Stimulated activated CD4-positive, alpha-beta T cell treated with anti-CD3 and anti-CD28 coated beads, TNF-alpha, amount 100 ng/mL, for 4 hours (primary cell): Measurements from ENCODE around the gene N4BP2.

Experiments
- DNase-seq, 3 experiments: peaks; one replicate each; pipeline ENCODE4 v3.0.0-alpha.2; 2020; ENCODE audit warnings: low read depth in 3 of 3

N4BP2 gene

GRCh38 chr4:40192114-40193015, 135.7 kb downstream of the N4BP2 start:
- DNase-seq: no peak

- DNase-seq: no peak
These were observed 136.4 kb downstream of the N4BP2 start for GRCh38 chr4:40193016-40193571.

DNA sequence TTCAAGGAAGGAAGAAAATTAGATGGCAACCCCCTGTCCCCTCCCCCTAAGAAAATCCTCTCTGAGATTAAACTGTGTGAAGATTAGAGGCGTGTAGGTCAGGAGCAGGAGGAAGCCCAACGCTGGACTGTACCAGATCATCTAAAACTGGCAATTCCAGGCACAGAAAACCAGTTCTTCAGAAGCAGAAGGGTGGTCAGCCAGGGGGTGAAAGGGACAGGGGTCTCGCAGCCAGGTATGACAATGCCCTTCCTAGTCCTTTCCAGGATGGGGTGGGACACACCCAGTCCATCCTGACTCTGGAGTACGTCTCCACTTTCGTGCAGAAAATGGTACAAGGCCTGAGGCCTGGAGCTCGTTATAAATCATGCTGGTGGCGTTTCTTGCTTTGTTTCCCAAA, 136.9 kb downstream of the N4BP2 start:
- no peak for DNase-seq

DNA sequence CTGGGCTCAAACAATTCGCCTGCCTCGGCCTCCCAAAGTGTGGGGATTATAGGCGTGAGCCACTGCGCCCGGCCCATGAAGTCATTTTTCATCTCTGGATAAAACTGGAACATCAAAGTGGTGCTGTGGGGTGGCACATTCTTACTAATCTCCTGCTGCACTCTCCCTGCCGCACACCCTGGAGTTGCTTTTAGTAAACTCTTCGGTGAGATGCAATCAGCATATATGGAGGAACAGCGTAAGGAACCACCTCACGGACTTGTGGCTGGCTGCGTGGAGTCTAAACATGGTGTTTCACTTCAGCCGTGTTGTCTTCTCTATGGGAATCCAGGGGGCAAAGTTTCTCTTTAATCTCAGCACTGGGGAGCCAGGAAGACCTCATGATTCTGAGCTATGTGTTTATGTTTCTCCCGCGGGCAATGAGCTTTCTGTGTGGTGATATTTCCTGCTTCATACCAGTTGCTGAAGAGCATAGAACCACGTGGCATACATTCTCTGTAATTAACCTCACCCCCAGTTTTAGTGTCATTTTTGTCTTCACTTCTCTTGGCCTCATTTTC, 138.0 kb downstream of the N4BP2 start:
- no peak for DNase-seq

DNA sequence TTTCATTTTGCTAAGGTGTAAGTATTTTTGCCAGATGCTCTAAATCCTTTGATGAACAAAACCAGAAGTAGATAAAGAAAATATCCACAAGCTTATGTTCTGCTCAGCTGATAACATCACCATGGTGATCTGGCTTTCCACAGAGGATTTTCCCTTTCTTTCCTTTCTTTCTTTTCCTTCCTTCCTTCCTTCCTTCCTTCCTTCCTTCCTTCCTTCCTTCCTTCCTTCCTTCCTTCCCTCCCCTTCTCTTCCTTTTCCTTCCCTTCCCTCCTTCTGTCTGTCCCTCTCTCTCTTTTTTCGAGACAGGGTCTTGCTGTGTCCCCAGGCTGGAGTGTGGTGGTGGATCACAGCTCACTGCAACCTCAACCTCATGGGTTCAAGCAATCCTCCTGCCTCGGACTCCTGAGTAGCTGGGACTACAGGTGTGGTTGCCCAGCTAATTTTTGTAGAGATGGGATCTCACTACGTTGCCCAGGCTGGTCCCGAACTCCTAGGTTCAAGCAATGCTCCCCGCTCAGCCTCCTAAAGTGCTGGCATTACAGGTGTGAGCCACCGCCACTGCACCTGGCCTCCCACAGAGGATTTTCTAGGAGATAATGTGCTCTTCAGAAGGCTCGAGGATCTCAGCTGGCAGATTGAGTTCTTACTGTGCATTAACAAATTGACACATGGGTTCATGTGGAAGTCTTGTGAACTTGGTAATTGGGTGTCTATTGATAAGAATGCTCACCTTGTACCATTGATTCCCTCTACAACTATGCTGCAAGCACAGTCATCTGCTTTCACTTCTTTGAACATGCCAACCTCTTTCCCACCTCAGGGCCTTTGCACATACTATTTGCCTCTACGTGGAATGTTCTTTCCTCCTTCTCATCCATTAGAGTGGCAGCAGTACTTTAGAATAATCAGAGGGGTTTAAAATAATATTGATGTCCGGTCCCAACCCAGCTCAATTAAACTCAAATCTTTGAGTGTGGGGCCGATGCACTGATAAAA, 138.8 kb downstream of the N4BP2 start:
- DNase-seq: no peak

DNA sequence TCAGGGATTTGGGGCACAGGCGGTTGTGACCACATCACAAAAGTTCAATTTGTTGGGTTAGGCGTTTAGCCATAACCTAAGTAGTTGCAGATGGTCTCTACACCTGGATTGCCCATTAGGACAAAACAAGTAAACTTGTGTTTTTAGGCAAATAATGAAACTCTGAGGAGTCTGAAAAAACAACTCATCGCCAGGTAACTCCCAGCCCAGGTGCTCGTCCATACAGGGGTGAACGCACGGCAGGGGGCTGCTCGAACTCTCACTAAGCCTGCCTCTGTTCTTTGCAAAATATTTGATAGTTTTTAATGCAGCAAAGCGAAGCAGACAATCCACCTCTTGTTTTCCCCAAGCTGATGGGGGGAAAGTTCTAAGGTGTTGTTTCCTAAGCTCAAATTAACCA, 139.6 kb downstream of the N4BP2 start:
- no peak for DNase-seq

- DNase-seq: peak in 2 of 3 experiments; percentile 63 to 68
These were observed 140.2 kb downstream of the N4BP2 start, which contains the start of gene RHOH for GRCh38 chr4:40196724-40197281. Gene RHOH, plus strand, starts transcription at chr4:40197031. Its CDS starts 46,356 bp downstream, at chr4:40243387.

DNA sequence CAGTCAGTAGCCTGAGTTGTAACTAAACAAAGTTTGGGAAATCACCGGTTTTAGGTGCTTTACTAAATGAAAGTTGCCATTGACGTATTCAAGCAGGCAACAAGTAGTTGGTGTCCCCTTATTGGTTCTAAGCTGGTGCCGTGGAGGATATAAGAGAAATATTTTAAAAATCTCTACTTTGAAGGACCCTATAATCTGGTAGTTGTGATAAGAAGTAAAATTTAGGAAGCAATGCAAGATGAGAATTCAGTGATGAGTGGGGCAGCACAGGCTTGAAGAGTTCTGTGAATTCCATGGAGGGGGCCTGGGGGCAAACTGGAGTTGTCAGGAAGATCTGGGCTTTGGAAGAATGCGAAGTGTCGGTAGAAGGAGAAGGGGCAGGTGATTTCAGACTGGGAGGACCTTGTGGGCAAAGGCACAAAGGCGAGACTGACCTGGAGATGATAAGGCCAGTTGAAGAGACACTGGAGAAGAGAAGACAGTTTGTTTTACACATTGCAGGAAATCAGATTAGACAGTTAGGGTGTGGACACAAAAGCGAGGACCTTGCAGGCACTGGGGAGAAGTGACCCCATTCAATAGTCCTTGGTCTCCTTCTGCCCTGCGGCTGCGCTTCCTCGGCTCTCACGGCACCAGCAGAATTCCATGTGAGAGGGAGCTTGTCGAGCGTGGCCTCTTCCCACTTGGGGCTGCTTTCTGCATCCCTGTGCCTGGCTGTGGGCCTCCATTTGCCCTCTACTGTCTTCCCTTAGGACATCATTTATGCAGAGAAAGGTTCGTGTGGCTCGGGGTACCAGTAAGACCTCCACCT, 141.4 kb downstream of the N4BP2 start:
- DNase-seq: no peak

DNA sequence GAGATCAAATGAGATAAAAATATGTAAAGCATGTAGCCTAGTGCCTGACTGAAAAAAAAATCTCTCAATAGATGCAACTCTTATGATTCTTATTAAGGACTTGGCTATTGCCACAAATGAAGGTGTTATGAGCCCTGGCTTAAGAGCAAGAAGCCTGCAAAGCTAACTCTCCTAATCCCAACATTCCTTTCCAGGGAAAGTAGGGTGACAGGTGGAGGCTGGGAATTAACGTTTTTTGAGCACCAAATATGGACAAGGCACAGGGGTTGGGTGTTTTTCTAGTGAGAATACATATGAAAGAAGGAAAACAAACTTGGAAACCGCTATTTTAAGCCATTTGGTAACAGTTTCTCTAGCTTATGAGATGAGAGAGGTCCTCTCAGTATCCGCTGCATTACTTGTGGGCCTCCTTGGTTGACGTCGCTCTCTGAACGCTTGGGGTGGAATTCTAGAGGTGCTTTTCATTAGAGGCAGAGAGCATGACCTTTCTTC, 142.6 kb downstream of the N4BP2 start:
- no peak for DNase-seq

DNA sequence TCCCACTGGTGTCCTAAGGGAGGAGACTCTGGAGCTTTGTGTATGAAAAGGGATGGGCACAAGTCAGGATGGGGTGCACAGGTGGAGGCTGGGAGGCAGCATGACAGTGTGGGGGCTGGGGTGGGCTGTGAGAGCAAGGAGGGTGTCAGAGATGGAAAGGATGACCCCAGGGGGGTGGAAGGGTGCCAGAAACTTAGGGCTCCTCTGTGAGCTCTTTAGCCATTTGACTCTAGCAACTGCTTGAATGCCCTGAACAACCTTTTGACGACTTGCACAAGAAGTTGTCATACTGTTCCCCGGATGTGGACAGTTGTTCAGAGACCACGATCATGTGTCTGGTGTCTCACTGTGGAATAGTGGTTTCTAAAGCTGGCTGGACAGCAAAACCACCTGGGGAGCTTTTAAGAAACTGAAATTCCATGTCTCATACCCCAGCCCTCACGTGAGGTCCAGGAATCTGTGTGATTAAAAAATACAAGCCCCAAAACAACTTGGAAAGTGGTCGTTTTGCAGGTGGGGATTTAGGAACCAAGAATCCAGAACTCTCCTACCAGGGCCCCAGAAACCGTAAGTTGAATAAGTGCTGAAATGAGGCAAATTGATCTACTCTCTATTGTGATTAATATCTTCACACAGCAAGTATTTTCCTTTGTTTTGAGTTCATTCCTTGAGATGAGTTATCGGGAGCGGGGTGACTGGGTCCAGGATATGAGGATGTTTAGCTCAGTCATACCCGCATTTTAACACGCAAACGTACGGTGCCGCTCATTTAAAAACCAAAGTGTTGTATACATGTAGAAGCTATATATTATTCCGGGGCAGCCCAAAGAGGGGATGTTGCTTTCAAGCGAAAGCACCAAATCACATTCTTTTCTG, 143.6 kb downstream of the N4BP2 start:
- peak in 1 of 3 experiments; percentile 48 for DNase-seq

GRCh38 chr4:40200875-40201801, 144.5 kb downstream of the N4BP2 start:
- DNase-seq: no peak

- DNase-seq: no peak
These were observed 145.2 kb downstream of the N4BP2 start for GRCh38 chr4:40201898-40202297.

GRCh38 chr4:40202474-40202873, 145.8 kb downstream of the N4BP2 start:
- no peak for DNase-seq

- DNase-seq: no peak
These were observed 148.0 kb downstream of the N4BP2 start for GRCh38 chr4:40204507-40205258.

DNA sequence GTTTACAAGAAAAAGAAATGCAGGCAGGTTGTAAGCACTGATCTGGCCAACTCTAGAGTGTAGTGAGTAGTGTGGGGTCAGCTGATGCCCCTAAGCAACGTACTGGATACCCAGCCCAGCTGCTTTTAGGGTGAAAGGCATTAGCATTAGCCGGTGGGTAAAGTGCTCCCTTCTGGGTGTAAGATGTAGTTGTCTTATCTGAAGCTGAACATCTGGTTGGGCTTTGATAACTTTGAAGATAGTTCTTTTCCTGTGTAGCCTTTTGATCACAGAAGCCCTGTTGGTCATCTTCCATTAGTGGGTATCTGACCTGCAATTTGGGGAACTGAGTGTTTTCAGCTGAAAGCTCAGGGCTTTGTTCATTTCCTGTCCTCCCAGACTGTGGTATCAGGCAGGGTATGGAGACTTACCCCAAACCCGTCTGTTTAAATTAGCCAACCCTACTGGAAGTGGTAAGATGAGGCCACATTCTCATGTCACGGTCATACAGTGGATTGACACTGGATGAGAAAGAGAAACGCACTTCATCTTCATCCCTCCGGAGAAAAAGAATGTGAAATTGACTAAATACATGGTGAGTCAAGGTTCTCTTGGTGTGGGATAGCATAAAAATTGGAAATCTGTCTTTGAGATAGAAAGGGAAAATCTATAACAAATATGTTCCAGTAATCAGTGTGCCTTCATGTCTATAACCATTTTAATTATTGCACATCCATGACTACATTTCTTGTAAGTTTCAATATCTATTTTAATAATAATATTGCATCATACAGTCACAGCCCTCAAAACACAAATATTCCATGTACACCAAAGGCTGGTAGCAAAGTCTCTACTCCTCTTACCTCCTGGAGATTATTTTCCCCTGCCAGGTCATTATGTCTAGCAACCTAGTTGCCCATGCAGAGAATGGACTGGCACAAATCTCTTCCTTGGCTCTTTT, 148.9 kb downstream of the N4BP2 start:
- no peak for DNase-seq

DNA sequence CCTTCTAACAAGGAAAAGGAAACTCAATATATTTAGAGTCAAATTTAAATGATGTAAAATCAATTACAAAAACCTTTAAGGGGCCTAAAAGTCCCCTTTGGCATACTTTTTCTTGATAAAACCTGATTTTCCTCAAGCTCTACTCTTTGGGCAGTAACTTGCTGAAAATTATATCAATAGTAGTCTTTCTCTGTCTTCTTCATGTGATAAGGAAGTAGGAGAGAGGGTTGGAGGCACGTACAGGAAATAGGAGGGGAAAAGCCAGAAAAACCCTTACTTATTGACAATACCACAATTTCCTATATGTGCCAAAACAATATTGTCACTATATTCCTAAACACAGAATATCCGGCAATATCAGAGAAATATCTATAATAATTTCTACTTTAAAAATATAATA, 149.8 kb downstream of the N4BP2 start:
- no peak for DNase-seq
